HG03469 (cell line): ENCODE data around the gene MAN2B2.

Experiments
- ATAC-seq: cut with Tn5 transposase; IDR thresholded peaks from one replicate; pipeline ENCODE4 v1.9.1; 2021; ENCODE audit warnings: mild to moderate bottlenecking, moderate library complexity, moderate number of reproducible peaks; ENCODE audit not compliant: unreplicated experiment

The MAN2B2 gene

GRCh38 chr4:6592804-6593563 lies 18.0 kb downstream of the MAN2B2 start:
- no peak for ATAC-seq

- ATAC-seq = no peak
These were observed 19.4 kb downstream of the MAN2B2 start for GRCh38 chr4:6594341-6594740.

DNA sequence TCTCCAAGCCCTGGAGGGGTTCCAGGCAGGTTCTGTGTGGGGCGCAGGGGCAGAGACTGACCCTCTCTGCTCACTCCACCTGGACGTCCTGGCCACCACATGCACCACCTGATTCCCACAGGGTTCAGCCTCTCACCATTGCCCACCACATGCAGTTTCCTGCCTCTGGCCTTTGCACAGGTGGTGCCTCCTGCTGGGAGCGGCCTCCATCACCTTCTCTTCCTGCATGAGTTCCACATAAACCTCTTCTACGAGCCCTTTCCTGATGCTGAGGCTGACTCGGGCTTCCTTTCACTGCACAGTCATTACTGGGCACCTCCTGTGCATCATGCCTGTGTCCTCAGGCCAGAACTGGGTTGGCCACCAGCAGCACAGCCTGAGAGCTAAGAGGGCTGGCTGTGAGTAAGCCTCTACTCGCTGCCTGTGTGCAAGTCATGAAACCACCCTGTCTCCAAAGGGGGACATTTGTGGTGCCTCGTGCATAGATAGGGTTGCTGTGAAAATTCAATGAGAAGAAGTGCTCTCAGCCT lies 19.9 kb downstream of the MAN2B2 start:
- ATAC-seq = no peak

- ATAC-seq = no peak
These were observed 21.0 kb downstream of the MAN2B2 start for GRCh38 chr4:6595897-6596537.

GRCh38 chr4:6596948-6597347 lies 22.0 kb downstream of the MAN2B2 start:
- ATAC-seq = no peak

GRCh38 chr4:6598127-6598526 lies 23.1 kb downstream of the MAN2B2 start:
- no peak for ATAC-seq

DNA sequence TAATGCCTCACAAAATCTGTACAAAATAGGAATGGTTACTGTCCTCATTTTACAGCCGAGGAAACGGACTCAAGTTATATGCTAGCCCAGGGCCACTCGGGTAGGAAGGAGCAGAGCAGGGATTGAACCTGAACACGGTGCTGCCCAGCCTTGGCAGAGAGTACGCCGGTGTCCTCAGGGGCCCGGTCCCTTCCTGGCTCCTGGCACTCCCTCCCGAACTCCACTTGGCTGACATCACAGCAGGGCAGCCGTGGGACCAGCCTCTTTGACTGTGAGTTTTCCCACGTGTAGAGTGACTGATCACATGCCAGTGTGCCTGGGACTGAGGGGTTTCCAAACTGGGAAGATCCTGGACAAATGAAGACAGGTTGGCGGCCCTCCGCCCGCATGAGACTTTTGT lies 23.7 kb downstream of the MAN2B2 start:
- ATAC-seq = no peak

DNA sequence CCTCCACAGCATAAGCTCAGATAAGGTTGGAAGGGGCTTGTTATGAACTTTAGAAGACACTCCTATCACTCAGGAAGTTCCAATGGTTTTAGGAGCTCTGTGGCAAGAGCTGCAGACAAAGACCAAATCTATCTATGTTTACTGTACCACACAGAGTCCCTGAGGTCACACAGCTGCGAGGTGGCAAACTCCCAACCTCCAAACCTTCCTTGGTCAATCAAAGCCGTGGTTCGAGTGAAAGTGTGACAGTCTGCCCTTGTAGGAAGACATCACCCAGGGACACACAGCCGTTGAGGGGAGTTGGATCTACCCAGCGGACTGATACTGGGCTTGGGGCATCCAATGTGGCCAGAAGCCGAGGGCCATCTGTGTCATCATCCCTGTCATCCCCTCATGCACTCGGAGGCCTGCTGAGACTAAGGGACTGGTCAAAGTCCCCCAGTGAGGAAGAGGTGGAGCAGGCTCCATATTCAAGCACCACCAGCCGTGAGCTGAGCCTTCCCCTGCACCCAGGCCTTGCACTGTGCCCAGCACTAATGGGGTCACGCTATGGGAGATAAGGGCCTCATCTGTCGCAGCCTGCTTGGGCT lies 26.8 kb downstream of the MAN2B2 start:
- ATAC-seq = no peak

DNA sequence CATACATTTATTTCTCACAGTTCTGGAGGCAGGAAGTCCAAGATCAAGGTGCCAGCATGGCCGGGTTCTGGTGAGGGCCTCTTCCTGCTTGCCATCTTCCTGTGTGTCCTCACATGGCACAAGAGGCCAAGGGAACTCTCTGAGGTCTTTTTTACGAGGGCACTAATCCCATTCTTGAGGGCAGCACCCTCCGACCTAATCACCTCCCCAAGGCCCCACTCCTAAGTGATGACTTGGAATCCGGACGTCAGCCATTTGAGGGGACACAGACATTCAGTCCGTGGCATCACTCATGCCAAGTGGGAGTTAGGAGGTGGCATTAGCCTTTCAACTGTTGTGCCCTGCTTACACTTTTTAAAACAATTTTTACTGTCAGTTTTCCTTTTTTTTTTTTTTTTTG lies 27.3 kb downstream of the MAN2B2 start:
- ATAC-seq = no peak

DNA sequence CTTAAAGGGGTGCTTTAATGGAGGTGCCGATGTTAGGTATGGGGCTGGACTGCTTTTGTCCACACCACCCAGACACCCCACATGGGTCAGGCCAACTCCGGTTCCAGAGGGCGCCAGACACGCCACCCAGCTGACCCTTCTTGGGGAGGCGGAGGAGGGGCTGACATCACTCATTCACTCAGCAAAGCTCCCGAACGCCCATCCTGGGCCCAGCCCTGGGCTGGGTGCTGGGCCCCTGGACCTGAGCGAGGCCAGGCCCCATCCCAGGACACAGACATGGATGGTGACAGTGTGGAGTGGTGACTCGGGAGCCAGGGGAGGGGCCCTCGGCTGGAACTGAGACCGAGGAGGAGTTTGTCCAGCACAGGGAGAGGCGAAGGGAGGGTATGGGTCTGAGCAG lies 28.1 kb downstream of the MAN2B2 start:
- no peak for ATAC-seq

GRCh38 chr4:6605114-6605513 lies 30.1 kb downstream of the MAN2B2 start:
- ATAC-seq = no peak

GRCh38 chr4:6605605-6606004 lies 30.6 kb downstream of the MAN2B2 start:
- ATAC-seq = no peak

DNA sequence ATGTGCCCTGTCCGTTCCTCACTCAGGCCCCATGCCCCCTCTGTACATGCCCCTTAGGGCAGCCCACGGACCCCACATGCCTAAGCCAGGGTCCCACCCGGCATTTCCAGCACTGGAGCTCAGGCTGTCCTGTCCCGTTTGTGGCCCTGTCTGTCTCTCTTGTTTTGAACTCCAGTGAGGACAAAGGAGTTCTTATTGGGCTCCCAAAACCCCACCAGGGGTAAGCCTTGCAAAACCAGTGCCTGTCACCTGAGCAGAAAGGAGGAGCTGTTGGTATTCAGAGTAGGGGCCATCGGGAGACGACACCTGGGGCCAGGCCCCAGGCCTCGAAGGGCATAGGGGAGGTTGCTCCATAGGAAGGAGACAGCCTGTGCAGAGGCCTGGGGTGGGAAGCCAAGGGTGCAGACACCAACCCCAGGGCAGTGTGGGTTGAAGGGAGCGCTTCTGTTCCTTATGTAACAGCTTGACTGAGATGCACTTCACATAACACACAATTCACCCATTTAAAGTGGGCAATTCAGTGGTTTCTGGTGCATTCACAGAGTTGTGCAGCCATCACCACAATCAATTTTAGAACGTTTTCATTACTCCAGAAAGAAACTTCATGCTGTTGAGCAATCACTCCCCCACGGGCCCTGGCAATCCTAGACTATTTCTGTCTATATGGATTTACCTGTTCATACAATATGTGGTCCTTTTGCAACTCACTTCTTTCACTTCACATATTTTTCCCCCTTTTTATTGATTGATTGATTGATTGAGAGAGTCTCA lies 31.7 kb downstream of the MAN2B2 start:
- ATAC-seq = no peak

DNA sequence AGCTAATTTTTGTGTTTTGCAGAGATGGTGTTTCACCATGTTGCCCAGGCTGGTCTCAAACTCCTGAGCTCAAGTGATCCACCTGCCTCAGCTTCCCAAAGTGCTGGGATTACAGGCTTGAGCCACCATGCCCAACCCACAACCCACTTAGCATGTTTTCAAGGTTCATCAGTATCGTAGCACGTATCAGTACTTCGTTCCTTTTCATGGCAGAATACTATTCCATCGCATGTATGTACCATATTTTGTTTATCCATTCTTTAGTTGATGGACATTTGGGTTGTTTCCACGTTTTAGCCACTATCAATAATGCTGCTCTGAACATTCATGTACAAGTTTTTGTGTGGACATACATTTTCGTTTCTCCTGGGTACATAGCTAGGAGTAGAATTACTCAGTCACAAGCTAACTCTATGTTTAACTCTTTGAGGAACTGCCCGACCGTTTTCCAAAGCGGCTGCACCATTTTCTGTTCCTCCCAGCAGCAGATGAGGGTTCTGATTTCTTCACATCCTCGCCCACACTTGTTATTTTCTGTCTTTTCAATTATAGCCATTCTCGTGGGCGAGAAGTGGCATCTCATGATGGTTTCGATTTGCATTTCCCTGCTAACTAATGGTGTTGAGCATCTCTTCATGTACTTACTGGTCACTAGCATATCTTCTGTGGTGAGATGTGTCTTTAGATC lies 32.5 kb downstream of the MAN2B2 start:
- ATAC-seq = no peak

DNA sequence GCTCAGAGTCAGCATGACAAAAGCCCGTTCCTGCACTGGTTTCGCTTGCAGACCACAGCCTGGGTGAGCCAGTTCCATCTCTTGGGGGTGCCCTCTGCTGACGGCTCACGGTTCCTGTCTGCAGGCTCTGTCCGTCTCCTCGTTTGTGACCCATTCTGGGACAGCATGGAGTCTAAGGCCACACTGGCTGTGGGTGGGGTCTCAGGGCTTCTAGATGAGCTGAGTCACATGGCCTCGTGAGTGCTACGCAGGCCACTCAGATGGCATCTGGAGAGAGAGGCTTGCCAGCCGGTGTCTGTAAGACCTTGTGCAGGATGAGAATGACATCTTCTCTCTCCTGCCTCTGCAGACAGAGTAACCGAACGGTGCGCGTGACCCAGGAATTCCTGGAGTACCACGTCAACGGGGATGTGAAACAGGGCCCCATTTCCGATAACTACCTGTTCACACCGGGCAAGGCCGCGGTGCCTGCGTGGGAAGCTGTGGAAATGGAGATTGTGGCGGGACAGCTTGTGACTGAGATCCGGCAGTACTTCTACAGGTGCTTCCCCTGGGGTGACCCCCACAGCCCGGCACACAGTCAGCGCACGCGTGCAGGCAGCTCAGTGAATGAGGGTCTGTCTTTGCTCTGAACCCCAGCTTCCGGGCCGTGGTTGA lies 33.9 kb downstream of the MAN2B2 start:
- ATAC-seq = no peak

GRCh38 chr4:6609415-6610079 lies 34.6 kb downstream of the MAN2B2 start:
- no peak for ATAC-seq

- ATAC-seq = no peak
These were observed 36.0 kb downstream of the MAN2B2 start for GRCh38 chr4:6610856-6611430.

- no peak for ATAC-seq
These were observed 38.1 kb downstream of the MAN2B2 start for GRCh38 chr4:6612961-6613675.
